Measurements from ENCODE around the gene RUNDC3A.
A peak's percentile ranks its signal among the peaks of the same experiment; 100 is the strongest.

The RUNDC3A gene

GRCh38 chr17:44284024-44284400 is 24.4 kb upstream of the RUNDC3A start:
- DNase-seq = no peak

- DNase-seq = no peak
These were observed 20.8 kb upstream of the RUNDC3A start for GRCh38 chr17:44287651-44288050.

- DNase-seq = no peak
These were observed 14.7 kb upstream of the RUNDC3A start for GRCh38 chr17:44293509-44294226.

- DNase-seq = no peak
These were observed 10.4 kb upstream of the RUNDC3A start for GRCh38 chr17:44297975-44298374.

GRCh38 chr17:44304651-44305050 is 3.8 kb upstream of the RUNDC3A start:
- no peak for DNase-seq

GRCh38 chr17:44307387-44308186 is 814 bp upstream of the RUNDC3A start:
- no peak for DNase-seq

GRCh38 chr17:44308865-44309264 is 464 bp downstream of the RUNDC3A start:
- DNase-seq = no peak

GRCh38 chr17:44309472-44309871 is 1.1 kb downstream of the RUNDC3A start:
- DNase-seq = no peak

GRCh38 chr17:44310188-44310587 is 1.8 kb downstream of the RUNDC3A start:
- no peak for DNase-seq

- no peak for DNase-seq
These were observed 2.4 kb downstream of the RUNDC3A start for GRCh38 chr17:44310609-44311376.

- no peak for DNase-seq
These were observed 3.3 kb downstream of the RUNDC3A start for GRCh38 chr17:44311562-44312181.

- no peak for DNase-seq
These were observed 4.1 kb downstream of the RUNDC3A start for GRCh38 chr17:44312396-44313104.

- no peak for DNase-seq
These were observed 5.6 kb downstream of the RUNDC3A start for GRCh38 chr17:44314031-44314430.

- no peak for DNase-seq
These were observed 6.1 kb downstream of the RUNDC3A start for GRCh38 chr17:44314524-44314868.

GRCh38 chr17:44314869-44315661 is 6.7 kb downstream of the RUNDC3A start:
- peak; percentile 51 for DNase-seq

- DNase-seq = no peak
These were observed 7.6 kb downstream of the RUNDC3A start for GRCh38 chr17:44315760-44316731.

GRCh38 chr17:44317545-44317944 is 9.1 kb downstream of the RUNDC3A start:
- no peak for DNase-seq

- no peak for DNase-seq
These were observed 9.9 kb downstream of the RUNDC3A start for GRCh38 chr17:44318077-44318892.

GRCh38 chr17:44320066-44320465 is 11.7 kb downstream of the RUNDC3A start:
- no peak for DNase-seq
